Measurements from ENCODE around the gene VWA3A. TPM values are rescaled to one million over a fixed set of nuclear protein-coding genes. Genes with fewer than 3 reads are reported as not detected.
"Not testable (repeated sequence)": the region's sequence is repeated elsewhere in the genome, so short reads cannot be mapped to it uniquely, and the experiment has no call there.

VWA3A gene, protein sequence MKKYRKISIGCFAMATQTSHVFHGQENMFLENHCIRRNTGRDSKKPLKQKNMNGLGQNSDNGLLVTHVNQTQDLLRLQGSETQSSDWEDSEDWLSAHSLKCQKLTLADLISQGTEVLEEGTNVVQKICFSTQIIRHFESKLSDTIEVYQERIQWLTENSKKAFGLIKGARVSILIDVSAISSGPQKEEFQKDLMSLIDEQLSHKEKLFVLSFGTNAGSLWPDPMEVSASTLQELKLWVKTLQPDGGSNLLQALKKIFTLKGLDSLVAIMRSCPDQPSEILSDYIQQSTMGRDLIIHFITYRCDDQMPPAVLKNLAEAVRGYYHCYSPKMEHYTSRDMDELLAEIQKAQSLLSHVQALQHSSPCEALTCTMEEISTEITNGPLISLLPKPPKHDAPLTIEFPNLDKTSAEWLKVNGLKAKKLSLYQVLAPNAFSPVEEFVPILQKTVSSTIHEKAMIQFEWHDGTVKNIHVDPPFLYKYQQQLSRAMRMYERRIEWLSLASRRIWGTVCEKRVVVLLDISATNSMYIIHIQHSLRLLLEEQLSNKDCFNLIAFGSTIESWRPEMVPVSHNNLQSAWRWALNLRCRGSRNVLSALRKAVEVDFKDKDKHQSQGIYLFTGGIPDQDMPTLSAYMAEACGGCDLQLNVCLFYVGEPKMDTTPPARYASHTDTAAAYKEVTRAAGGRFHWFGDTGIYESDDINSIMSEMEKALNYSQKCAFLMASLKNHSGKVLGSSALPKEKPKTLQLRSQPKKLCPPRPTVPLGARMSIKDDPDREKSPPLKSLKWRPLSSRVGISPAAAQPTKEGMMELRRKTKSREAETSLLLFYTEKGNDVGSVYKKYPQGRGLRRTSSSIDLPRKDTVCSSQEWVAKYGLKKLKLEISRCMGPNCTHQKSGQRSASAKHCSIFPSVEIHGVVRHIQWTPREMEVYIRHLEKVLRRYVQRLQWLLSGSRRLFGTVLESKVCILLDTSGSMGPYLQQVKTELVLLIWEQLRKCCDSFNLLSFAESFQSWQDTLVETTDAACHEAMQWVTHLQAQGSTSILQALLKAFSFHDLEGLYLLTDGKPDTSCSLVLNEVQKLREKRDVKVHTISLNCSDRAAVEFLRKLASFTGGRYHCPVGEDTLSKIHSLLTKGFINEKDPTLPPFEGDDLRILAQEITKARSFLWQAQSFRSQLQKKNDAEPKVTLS
- 0.03 TPM for polyA plus RNA-seq (2013, experiment 1 of 2)
- 0.01 TPM for polyA plus RNA-seq (2013, experiment 2 of 2)

DNA sequence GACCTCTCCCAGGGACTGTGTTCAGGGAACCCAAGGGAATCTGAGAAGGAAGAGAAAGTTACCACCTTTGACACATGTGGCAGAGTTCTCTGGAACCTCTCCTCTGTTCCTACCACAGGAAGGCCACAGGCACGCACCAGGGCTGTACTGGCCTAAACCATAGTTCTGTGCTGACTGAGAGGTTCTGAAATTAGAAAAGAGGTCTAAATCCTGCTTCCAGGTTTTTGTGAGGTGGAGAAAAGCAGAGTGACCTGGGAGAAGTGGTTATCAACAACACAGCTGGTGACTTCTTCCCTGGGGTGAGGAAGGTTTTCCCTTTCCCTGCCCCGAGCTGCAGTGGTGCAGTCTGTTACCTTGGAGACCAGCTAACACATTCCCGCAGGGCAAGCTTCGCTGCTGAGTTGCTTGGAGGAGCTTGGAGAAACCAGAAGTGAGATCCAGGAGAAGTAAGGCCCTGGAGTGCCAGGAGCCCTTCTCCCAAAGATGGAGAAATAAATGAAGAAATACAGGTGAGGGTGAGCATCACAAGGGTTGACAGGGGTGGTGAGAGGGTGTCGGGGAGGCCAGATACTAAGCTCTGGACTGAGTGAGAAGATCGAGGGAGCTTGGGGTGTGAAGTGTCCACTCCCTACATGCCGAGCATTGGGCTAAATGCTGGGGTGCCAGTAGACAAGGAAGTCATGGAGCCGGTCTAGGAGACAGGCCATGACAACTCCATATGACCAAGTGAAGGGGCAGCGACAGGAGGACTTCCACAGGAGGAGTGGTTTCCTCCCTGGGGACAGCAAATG, at the start of gene VWA3A:
VWA3A (plus strand) TSS at position 399 of the 791 bp plus-strand sequence; CDS start at position 496, 97 bp downstream.
- no peak within 1 kb of the TSS for H2BK5ac ChIP-seq (ENCODE audit: low read length)
- H2BK15ac ChIP-seq (replicated peaks; ENCODE audit: low read depth), result no peak within 1 kb of the TSS
- H3K36me3 ChIP-seq (ENCODE audit: control insufficient read depth, insufficient read depth, low read length), result no peaks in the 10 kb centered on the region
- H3K27ac ChIP-seq (ENCODE audit: low read depth, low read length), result no peak within 1 kb of the TSS
- no peak within 1 kb of the TSS for H3K56ac ChIP-seq (ENCODE audit: low read length)
- H3K4me3 ChIP-seq (ENCODE audit: low read length), result no peak within 1 kb of the TSS
- H3K4me1 ChIP-seq (ENCODE audit: control insufficient read depth, low read depth, low read length), result no peaks in the 10 kb centered on the region
- no peak within 1 kb of the TSS for H3K4ac ChIP-seq (ENCODE audit: low read depth, low read length)
- no peak within 1 kb of the TSS for H3K18ac ChIP-seq (ENCODE audit: low read length)
- no CpG with 5 or more reads among the region's 9 CpGs for WGBS (ENCODE audit: extremely low coverage, insufficient coverage, low lambda C conversion rate)
- no peaks in the 10 kb centered on the region for H3K79me1 ChIP-seq (ENCODE audit: low read length)
- no peak within 1 kb of the TSS for H4K5ac ChIP-seq (ENCODE audit: low read length)
- no peak within 1 kb of the TSS for H3K4me2 ChIP-seq (ENCODE audit: low read length)
- no peak within 1 kb of the TSS for H2BK120ac ChIP-seq (ENCODE audit: low read depth, low read length)
- no peak within 1 kb of the TSS for H2AK5ac ChIP-seq (ENCODE audit: low read length)
- no peaks in the 10 kb centered on the region for H3K79me2 ChIP-seq (ENCODE audit: control insufficient read depth, insufficient read depth, low read length)
- no peak within 1 kb of the TSS for H3K9ac ChIP-seq (ENCODE audit: low read length)
- H3K27me3 ChIP-seq (ENCODE audit: insufficient read depth, low read length, poor library complexity), result no peaks in the 10 kb centered on the region
- peak; percentile 94 for DNase-seq
- H3K23ac ChIP-seq (ENCODE audit: low read length), result no peak within 1 kb of the TSS
- H4K8ac ChIP-seq (ENCODE audit: low read depth, low read length), result no peak within 1 kb of the TSS

DNA sequence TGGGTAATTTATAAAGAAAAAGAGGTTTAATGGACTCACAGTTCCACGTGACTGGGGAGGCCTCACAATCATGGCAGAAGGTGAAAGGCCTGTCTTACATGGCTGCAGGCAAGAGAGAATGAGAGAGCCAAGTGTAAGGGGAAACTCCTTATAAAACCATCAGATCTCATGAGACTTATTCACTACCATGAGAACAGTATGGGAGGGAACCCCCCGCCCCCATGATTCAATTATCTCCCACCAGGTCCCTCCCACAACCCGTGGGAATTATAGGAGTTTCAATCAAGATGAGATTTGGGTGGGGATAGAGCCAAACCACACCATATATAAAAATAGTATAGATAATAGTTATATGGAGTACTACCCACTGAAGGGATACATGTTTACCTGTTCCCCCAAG, 48.5 kb upstream of the VWA3A start:
- not testable (repeated sequence) for H3K18ac ChIP-seq (ENCODE audit: low read length); H2BK15ac ChIP-seq (replicated peaks; ENCODE audit: low read depth); H3K79me1 ChIP-seq (ENCODE audit: low read length); H3K79me2 ChIP-seq (ENCODE audit: control insufficient read depth, insufficient read depth, low read length); H3K4me1 ChIP-seq (ENCODE audit: control insufficient read depth, low read depth, low read length); H3K27me3 ChIP-seq (ENCODE audit: insufficient read depth, low read length, poor library complexity); H4K5ac ChIP-seq (ENCODE audit: low read length); H3K4ac ChIP-seq (ENCODE audit: low read depth, low read length); H3K23ac ChIP-seq (ENCODE audit: low read length); H4K8ac ChIP-seq (ENCODE audit: low read depth, low read length); H3K9ac ChIP-seq (ENCODE audit: low read length); H2BK120ac ChIP-seq (ENCODE audit: low read depth, low read length); H3K36me3 ChIP-seq (ENCODE audit: control insufficient read depth, insufficient read depth, low read length); H2BK5ac ChIP-seq (ENCODE audit: low read length); H3K4me2 ChIP-seq (ENCODE audit: low read length); DNase-seq; H3K4me3 ChIP-seq (ENCODE audit: low read length); H3K27ac ChIP-seq (ENCODE audit: low read depth, low read length); H3K56ac ChIP-seq (ENCODE audit: low read length); H2AK5ac ChIP-seq (ENCODE audit: low read length)
- no CpG with 5 or more reads among the region's 3 CpGs for WGBS (ENCODE audit: extremely low coverage, insufficient coverage, low lambda C conversion rate)

GRCh38 chr16:22045888-22046287, 46.5 kb upstream of the VWA3A start:
- not testable (repeated sequence) for H3K56ac ChIP-seq (ENCODE audit: low read length); H3K4me2 ChIP-seq (ENCODE audit: low read length); H3K79me1 ChIP-seq (ENCODE audit: low read length); H3K4ac ChIP-seq (ENCODE audit: low read depth, low read length); H3K79me2 ChIP-seq (ENCODE audit: control insufficient read depth, insufficient read depth, low read length); H3K23ac ChIP-seq (ENCODE audit: low read length); H2BK5ac ChIP-seq (ENCODE audit: low read length); H2BK15ac ChIP-seq (replicated peaks; ENCODE audit: low read depth); H3K4me1 ChIP-seq (ENCODE audit: control insufficient read depth, low read depth, low read length); H3K27me3 ChIP-seq (ENCODE audit: insufficient read depth, low read length, poor library complexity); H2BK120ac ChIP-seq (ENCODE audit: low read depth, low read length); H3K27ac ChIP-seq (ENCODE audit: low read depth, low read length); H2AK5ac ChIP-seq (ENCODE audit: low read length); H4K5ac ChIP-seq (ENCODE audit: low read length); H3K36me3 ChIP-seq (ENCODE audit: control insufficient read depth, insufficient read depth, low read length); H3K9ac ChIP-seq (ENCODE audit: low read length); H4K8ac ChIP-seq (ENCODE audit: low read depth, low read length); DNase-seq; H3K18ac ChIP-seq (ENCODE audit: low read length); H3K4me3 ChIP-seq (ENCODE audit: low read length)
- no CpG with 5 or more reads among the region's 5 CpGs for WGBS (ENCODE audit: extremely low coverage, insufficient coverage, low lambda C conversion rate)

DNA sequence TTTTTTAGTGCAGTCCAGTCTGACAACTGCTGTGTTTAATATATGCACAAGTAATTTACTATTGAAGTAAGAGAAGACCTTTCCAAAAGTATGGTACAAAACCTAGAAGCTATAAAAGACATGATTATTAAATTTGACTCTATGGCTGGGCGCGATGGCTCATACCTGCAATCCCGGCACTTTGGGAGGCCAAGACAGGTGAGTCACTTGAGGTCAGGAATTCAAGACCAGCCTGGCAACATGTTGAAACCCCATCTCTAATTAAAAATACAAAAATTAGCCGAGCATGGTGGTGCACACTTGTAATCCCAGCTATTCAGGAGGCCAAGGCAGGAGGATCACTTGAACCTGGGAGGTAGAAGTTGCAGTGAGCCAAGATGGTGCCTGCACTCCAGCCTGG, 41.4 kb upstream of the VWA3A start:
- DNase-seq, result no peak
- Histone ChIP-seq H3K18ac (ENCODE audit: low read length) (no peak overlapping the region), H3K23ac (ENCODE audit: low read length) (no peak overlapping the region), H2BK5ac (ENCODE audit: low read length) (no peak overlapping the region), H3K4me1 (ENCODE audit: control insufficient read depth, low read depth, low read length) (no peaks in the 10 kb centered on the region), H3K27me3 (ENCODE audit: insufficient read depth, low read length, poor library complexity) (no peaks in the 10 kb centered on the region), H3K56ac (ENCODE audit: low read length) (no peak overlapping the region), H2BK15ac (replicated peaks; ENCODE audit: low read depth) (no peak overlapping the region), H2AK5ac (ENCODE audit: low read length) (no peak overlapping the region), H2BK120ac (ENCODE audit: low read depth, low read length) (no peak overlapping the region), H3K4me3 (ENCODE audit: low read length) (no peak overlapping the region), H3K27ac (ENCODE audit: low read depth, low read length) (no peak overlapping the region), H3K4ac (ENCODE audit: low read depth, low read length) (no peak overlapping the region), H3K9ac (ENCODE audit: low read length) (no peak overlapping the region), H3K79me1 (ENCODE audit: low read length) (peaks cover 2% of the 10 kb centered on the region), H3K36me3 (ENCODE audit: control insufficient read depth, insufficient read depth, low read length) (no peaks in the 10 kb centered on the region), H3K79me2 (ENCODE audit: control insufficient read depth, insufficient read depth, low read length) (no peaks in the 10 kb centered on the region), H4K5ac (ENCODE audit: low read length) (no peak overlapping the region), H4K8ac (ENCODE audit: low read depth, low read length) (no peak overlapping the region), H3K4me2 (ENCODE audit: low read length) (no peak overlapping the region)
- WGBS (ENCODE audit: extremely low coverage, insufficient coverage, low lambda C conversion rate), result no CpG with 5 or more reads among the region's 4 CpGs

DNA sequence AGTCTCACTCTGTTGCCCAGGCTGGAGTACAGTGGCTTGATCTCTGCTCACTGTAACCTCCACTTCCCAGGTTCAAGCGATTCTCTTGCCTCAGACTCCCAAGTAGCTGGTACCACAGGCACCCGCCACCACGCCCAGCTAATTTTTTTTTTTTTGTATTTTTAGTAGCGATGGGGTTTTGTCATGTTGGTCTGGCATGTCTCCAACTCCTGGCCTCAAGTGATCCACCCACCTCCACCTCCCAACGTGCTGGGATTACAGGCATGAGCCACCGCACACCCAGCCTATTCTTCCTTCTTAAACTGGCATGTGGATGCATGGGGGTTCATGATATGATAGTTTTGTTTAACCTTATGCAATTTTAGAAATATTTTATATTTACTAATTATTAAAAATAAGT, 39.4 kb upstream of the VWA3A start:
- WGBS (ENCODE audit: extremely low coverage, insufficient coverage, low lambda C conversion rate), result no CpG with 5 or more reads among the region's 6 CpGs
- H3K18ac ChIP-seq (ENCODE audit: low read length), result no peak overlapping the region
- no peak overlapping the region for H2BK5ac ChIP-seq (ENCODE audit: low read length)
- H4K5ac ChIP-seq (ENCODE audit: low read length), result no peak overlapping the region
- no peaks in the 10 kb centered on the region for H3K4me1 ChIP-seq (ENCODE audit: control insufficient read depth, low read depth, low read length)
- H3K27ac ChIP-seq (ENCODE audit: low read depth, low read length), result no peak overlapping the region
- no peak overlapping the region for H3K9ac ChIP-seq (ENCODE audit: low read length)
- no peak overlapping the region for H3K4me2 ChIP-seq (ENCODE audit: low read length)
- no peaks in the 10 kb centered on the region for H3K36me3 ChIP-seq (ENCODE audit: control insufficient read depth, insufficient read depth, low read length)
- H2BK120ac ChIP-seq (ENCODE audit: low read depth, low read length), result no peak overlapping the region
- H2BK15ac ChIP-seq (replicated peaks; ENCODE audit: low read depth), result no peak overlapping the region
- no peaks in the 10 kb centered on the region for H3K27me3 ChIP-seq (ENCODE audit: insufficient read depth, low read length, poor library complexity)
- H3K79me2 ChIP-seq (ENCODE audit: control insufficient read depth, insufficient read depth, low read length), result no peaks in the 10 kb centered on the region
- no peak overlapping the region for H2AK5ac ChIP-seq (ENCODE audit: low read length)
- H3K4ac ChIP-seq (ENCODE audit: low read depth, low read length), result no peak overlapping the region
- H3K4me3 ChIP-seq (ENCODE audit: low read length), result no peak overlapping the region
- DNase-seq, result no peak
- no peak overlapping the region for H4K8ac ChIP-seq (ENCODE audit: low read depth, low read length)
- no peak overlapping the region for H3K23ac ChIP-seq (ENCODE audit: low read length)
- no peaks in the 10 kb centered on the region for H3K79me1 ChIP-seq (ENCODE audit: low read length)
- no peak overlapping the region for H3K56ac ChIP-seq (ENCODE audit: low read length)

Measured in mesendoderm (in vitro differentiated cells).